HG03139 (cell line): Measurements from ENCODE around the gene TRIM66.

Experiments used
- ATAC-seq: cut with Tn5 transposase; IDR thresholded peaks from one replicate; pipeline ENCODE4 v1.9.1; 2021; ENCODE audit not compliant: unreplicated experiment

Gene TRIM66

DNA sequence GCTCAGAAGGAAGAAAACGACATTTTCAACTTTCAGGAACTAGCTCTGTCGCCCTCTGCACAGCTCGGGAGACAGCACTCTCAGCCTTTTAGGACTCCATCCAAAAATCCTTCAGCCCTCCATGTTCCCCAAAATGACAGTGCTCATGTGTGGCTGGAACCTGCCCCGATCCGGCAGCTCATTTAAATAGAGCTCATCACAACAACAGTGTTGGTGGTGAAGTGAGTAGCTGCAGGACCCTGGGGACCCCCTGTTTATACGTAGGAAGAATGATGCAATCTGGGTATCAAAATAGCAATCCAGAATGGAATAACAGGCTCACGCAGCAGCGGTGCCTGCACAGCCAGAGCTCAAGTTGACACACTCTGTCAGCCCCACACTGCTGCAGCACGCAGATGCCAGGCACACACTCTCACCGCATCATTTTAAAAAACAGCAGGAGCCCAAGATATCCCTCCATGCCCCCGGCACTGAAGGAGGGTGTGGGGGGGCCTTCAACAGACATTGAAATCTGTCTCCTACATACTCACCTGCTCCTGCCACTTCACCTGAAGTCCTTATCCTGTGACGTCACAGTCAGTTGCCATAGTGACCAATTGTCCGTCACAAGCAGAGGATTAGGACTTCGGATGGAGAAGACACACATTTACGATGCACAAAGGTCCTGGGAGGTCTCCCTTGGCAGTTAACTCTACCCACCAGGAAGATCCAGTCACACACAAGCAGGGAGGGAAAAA lies 24.0 kb downstream of the TRIM66 start:
- no peak for ATAC-seq

DNA sequence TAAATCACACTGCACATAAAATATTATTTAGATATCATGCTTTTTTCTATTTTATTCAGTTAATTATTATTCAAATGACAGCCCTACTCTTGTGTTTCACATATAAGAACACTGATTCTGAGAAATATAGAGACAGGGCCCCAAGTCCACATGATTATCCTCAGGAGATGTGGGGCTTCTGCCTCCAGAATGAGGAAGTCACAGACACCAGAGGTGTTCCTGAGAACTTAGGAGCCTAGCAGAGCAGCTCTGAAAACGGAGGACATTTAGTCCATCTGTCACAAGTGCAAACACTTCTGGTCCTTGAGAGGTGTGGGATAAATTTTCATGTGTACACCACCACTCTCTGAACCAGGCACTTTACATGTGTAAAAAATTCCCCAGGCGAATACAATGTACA lies 26.2 kb downstream of the TRIM66 start:
- ATAC-seq: no peak

DNA sequence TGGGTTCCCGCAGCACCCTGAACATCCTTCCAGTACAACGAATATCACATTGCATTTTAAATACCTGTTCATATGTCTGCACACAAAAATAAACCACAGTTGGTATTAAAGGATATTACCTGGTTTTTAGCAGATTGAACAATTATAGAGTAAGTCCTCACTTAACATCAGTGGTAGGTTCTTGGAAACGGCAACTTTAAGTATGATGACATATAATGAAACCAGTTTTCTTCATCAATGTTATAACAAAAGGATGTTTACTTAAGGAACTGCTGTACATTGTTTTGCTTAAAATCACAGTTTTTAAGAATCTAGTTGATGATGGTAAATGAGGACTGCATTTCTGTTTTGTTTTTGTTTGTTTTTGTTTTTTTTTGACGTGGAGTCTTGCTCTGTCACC lies 28.0 kb downstream of the TRIM66 start:
- ATAC-seq: no peak

DNA sequence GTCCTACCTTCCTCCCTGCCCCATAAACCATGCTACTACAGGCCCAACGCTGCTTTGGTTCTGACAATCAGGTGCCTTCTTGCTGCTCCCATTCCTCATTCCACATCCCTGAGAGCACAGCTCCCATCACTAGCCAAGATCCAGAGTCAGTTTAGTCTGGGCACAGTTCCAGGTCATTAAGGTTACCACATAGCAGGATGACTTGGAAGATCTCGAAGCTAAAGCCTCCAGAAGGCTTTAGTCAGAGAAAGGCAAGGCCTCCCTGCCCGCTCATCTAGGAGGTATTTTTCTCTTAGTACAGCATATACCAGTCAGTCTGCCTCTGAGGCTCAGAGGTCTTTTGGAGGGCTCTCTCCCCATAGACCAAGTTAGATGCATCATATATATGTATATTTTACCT lies 30.3 kb downstream of the TRIM66 start:
- ATAC-seq: no peak

DNA sequence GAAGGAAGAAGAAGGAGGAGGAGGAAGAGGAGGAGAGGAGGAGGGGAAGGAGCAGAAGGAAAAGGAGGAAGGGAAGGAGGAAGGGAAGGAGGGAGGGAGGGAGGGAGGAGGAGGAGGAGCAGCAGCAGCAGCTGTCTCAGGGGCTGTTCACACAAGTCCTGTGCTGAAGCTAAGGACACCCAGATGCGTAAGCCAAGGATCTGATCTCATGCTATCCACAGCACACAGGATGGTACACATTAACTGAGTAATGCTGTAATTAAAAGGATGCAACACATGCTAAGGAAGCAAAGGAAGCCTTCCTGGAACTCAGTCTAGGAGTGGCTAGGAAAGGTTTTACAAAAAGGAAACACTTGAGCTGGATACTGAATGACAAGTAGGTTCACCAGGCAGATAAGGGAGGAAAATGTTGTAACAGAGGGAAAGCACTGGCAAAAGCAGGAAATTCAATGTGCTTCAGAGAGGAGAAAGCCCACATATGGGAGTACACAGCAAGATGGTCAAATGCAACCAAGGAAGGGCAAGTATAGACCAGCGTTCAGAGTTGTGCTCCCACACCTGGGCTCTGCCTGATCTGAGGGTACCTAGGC lies 32.0 kb downstream of the TRIM66 start:
- no peak for ATAC-seq

DNA sequence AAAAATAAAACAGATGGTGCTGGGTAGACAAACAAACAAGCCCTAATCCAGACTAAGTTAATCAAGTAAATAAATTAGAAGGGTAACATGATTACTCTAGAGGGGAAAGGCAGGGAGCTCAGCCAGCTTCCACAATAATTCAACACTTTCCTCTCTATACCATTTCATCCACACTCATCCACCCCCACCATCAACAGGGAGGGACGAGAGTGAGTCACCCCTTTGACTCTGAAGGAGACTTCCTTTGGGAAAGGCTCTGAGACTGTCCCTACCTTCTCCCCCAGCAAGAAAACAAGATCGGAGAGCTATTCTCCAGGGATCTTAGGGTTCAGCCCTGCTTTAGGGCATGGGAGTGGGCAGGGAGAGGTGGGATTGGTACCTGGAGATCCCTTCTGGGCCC lies 33.1 kb downstream of the TRIM66 start:
- no peak for ATAC-seq

DNA sequence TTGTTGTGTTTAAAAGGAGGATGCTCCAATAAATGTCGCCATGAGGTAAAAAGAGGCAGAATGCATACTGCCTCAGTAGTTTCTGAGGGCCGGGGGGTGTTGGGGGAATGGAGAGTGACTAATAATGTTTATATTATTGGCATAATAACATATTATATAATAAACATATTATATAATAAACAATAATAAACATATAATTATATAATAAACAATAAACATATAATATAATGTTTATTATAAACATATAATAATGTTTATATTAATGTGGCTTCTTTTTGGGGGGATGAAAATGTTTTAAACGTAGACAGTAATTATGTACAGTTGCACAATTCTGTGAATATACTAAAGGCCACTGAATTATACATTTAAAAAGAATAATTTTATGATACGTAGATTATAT lies 35.6 kb downstream of the TRIM66 start:
- ATAC-seq: no peak

DNA sequence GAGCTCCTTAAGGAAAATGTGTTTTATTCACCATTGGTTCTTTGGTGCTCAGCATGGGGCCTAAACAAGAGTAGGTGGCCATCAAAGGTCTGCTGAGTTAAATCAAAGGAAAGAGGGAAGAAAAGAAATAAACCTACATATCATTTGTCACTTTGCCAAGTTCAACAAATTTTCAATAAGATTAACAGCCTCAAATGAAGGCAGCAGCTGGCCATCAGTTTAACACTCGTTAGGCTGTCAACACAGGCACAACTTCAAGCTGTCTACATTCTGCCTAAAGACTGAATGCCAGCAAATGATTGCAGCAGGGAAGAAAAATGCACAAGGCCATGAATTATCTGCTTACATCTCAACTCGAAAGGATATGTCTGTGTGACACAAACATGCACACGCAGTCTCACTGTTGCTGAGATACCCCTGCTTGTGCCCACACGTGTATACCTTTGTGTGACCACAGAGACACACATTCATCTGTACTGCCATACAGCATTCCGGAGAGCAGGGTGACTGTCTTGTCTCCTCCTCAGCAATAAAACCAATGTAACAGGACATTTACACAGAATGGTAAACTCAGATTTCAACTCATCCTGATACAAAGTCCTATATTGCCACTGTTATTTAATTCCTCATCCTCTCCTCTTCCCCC lies 40.1 kb downstream of the TRIM66 start:
- no peak for ATAC-seq

DNA sequence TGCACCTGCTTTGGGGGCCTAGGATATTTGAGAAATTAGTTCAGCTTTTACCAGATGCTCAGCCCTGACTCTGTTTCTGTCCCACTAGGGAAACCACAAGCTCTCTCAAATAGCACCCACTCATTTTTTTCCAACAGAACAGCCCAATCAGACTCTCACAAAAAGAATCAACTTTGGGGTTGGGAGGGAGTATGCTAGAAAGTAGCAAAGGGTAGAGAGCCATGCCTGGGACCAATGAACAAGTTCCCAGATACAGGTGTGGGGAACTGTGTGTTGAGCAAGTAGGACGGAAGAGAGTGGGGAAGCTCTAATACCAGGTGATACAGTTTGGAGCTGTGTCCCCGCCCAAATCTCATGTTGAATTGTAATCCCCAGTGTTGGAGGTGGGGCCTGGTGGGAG lies 41.1 kb downstream of the TRIM66 start:
- no peak for ATAC-seq

DNA sequence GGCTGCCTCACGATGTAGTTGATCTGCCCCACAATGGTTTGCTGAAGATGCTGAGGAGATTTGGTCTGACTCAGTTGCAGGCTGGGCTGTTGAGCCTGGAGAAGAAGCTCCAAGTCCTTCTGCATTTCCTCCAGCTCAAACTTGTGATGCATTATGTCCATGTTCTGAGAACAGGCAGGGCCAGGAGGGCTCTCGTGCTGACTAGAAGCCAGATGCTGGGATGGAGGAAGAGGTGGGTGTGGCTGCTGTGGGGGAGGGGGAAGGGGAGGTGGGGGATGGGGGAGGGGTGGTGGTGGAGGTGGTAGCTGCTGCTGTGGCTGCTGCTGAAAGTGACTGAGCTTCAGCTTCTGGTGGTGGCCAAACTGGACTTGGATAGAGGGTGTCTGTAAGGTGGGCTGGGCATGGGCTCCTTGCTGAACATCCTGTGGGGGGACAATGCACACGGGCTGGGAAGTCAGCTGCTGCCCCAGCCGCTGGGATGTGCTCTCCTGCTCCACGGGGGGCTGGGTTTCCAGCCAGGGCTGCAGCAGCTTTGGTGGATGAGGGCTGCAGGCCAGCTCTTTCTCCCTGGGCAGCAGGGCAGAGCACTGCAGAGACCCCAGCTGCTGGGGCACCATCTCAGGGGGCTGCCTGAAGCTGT lies 42.1 kb downstream of the TRIM66 start:
- no peak for ATAC-seq

DNA sequence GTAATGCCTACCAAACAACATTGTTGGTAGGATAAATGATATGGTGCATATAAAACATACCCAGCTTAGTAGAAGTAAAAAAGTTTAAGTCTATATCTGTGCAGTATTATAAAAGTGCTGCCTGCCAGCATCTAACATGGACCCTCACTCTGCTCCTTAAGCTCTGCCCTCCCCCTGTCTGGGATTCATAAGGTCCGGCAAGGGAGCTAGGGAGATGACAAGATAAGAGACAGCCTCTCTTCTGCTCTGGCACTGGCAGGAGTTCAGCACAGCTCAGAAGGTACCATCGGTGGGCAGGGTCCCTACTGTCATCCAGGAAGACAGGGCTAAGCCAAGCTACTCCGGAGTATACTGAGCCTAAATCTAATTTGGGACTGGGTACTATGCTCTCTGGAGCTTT lies 42.8 kb downstream of the TRIM66 start:
- ATAC-seq: no peak

DNA sequence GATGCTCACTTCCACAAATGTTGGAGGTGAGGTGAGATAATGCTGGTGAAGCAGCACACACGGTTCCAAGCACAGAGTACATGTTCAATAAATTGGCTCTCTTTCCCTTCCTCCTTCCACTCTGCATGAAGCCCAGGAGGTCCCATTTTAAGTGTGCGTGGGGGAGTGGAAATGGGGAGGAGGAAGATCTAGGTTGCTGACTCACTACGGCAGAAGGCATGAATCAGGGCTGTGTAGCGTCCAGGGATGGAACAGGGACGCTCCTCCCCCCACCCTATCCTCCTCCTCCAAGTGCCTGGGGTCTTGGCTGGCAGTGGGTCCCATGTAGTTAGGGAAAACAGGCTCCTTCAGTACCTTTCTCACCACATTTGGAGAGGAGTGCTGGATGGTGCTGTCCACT lies 44.2 kb downstream of the TRIM66 start:
- no peak for ATAC-seq

DNA sequence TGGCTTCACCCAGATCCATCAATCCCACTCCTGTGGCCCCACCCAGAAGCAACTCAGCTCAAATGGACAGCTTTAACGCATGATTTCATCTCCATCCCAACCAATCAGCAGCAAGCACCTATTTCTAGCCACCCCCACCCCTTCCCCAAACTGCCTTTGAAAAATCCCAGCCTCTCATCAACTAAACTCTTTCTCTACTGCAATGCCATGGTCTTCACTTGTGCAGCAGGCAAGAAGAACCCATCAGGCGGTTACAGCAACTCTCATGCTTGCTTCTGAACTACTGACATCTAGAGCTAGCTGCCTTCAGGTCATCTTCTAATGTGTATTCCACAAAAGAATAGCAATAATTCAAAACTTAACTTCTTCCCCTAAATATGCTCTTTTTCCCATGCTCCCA lies 46.3 kb downstream of the TRIM66 start:
- no peak for ATAC-seq

DNA sequence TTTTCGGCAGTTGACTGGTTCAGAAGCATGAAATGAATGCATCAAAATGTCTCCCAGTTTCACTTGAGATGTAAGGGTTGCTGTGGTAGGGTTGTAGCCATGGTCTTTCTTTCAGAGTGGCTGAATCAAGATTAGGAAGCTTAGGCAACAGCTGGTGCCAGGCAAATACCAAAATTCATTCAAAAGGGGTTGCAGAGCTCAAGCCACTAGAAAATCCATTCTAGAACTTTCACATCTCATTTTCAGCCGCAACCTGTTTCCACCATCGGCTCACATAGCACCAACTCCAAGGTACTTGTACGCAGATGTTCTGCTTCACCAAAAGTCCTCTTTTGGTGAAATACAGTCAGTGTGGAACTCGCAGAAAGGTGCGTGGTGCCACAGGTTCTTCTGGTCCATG lies 48.0 kb downstream of the TRIM66 start:
- no peak for ATAC-seq

DNA sequence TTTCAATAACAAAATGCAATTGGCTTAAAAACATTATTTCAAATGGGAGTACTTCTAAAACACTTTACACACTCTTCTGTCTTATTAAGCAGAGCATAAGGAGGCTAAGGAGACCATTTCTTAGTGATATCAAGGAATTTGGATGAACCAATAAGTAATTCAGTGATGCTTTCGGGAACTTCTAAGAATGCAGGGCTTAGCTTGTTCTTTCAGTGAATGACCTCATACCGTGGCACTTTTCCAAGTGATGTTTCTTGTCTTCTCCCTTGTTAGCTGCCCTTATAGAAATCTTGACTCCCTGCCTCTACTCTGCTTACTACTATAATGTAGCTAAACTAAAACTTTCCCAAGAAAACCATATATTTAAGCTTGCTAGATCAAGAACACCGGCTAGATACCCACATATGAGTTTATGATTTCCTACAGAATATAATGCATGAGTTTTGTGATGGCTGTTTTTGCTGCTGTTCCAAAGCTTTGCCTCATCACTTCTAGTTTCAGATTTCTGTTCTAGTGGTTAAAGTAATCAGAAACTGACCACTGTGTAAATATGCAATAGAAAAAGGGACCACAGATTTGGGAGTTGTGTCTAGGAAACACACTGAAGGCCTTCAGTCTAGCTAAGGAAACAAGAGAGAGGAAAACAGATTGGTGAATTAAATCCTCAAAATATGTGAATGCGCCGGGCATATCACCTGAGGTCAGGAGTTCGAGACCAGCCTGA lies 50.9 kb downstream of the TRIM66 start:
- ATAC-seq: no peak

DNA sequence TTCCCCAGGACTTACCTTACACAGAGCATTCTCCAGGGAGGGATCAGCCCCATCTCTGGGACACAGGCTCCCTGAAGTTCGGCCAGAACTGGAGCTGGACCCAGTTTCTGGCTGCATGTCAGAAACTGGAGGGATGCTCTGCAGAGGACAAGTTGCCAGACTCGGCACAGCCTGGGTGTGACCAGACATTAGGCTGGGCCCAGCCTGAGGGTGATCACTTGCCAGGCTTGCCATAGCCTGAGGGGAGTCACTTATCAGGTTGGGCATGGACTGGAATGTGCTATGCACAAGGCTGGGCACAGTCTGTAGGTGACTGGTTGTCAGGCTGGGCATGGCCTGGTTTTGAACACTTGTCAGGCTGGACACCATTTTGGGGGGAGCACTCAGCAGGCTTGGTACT lies 57.8 kb downstream of the TRIM66 start:
- no peak for ATAC-seq

DNA sequence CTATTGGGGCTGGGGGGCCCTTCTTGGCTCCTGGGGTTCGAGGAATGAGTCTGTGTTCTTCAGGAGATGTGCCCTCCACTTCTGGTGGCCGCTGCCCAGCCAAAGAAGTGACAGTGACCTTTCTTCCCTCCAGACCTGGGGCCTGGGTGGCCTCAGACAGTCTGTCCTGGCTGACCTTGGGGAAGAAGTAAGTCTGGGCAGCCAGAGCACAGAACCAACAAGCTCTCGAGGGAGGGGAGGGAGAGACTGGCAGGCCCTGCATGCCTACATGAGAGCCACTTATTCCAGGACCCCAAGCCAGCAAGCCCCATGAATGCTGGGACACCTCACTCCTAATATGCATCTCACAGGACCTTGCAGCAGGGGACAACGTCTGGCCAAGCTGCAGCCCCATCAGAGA lies 61.3 kb downstream of the TRIM66 start:
- ATAC-seq: no peak

DNA sequence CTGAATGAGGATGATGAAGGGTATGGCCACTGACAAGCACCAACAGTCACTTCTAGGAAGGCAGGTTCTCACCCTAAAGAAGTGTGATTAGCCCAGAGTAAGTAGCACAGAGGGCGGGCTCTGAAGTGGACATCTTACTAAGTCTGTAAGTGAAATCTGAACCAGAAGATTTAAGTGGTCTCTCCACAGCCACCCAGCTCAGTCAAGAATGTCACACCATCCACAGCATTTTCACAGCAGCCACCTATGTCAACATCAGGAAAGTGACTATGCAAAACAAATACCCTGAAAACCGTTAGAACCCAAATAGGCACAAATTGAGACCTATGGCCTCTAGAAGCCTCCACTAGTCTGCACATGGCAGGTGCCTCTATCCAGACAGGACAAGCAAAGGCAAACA lies 65.4 kb downstream of the TRIM66 start:
- ATAC-seq: no peak

DNA sequence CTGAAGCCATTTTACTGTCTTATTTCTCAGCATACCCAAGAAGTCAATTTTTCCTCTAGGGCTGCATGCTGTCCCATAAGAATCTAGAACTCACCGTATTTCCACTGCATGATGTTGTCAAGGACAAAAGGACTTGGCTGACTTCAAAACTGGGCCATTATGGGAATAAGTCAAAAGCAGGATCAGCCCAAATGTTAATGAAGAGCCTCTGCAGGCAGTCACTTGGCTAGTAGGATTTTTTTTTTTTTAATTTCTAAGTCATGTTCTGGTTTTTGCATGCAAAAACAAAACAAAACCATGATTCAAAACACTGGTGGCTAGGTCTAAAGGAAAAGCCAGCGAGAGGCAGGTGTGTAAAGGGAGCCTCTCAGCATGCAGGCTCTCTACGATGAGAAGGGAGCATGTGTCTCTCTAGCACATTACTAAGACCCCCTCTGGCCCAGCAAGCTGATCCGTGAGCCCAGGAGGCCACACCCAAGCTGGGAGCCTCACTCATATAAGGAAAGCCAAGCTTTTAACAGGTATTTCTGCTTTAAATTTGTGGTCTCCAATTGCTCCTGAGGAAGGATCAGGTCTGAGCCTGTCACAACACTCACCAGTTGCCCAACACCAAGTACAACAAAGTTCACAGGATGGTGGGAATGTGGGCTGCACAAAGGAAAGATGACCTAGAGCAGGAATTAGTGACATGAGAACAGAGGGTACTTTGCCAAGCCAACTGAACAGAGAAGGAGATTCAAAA lies 67.0 kb downstream of the TRIM66 start:
- ATAC-seq: no peak

DNA sequence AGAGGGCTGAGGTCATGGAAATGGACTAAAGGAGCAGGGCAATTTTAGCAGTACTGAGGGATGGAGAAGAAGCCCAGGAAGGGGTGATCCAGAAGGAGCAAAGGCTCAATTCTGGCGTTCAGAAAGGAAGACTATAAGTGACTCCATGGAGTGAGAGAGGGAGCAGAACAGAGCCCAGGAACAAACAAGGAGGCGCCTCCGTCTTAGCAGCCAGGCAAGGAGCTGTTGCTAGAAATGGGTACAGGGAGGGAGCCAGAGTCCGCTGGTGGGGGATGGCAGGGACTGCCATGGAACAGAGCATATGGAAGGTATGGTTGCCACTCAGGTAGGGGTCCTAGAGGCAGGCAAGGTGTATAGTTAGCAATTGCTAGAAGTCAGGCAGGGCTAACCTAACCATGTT lies 68.0 kb downstream of the TRIM66 start:
- ATAC-seq: no peak

DNA sequence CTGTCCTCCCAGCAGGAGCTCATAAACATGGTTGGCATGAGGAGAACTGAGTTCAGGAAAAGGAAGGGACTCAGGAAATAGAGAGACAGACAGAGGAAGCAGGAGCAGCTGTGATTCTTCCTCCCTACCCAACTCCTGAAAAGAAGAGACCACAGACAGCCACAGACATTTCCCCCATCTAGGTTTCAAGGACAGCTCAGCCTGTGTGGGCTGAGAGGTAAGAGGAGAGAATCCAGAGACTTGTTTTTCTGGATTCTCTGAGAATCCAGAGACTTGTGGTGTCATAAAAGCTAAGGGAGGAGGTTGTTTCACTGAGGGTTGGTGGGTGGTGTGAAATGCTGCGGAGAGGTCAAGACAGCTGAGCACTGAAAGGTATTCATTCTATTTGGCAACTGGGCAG lies 69.4 kb downstream of the TRIM66 start:
- ATAC-seq: no peak
